NCI-H1105 (cell line): ENCODE measurements around the gene NDUFA11.

Source experiments
- DNase-seq: peaks from one replicate; lab custom pipeline; 2025; lab: John Stamatoyannopoulos, UW

NDUFA11 gene

DNA sequence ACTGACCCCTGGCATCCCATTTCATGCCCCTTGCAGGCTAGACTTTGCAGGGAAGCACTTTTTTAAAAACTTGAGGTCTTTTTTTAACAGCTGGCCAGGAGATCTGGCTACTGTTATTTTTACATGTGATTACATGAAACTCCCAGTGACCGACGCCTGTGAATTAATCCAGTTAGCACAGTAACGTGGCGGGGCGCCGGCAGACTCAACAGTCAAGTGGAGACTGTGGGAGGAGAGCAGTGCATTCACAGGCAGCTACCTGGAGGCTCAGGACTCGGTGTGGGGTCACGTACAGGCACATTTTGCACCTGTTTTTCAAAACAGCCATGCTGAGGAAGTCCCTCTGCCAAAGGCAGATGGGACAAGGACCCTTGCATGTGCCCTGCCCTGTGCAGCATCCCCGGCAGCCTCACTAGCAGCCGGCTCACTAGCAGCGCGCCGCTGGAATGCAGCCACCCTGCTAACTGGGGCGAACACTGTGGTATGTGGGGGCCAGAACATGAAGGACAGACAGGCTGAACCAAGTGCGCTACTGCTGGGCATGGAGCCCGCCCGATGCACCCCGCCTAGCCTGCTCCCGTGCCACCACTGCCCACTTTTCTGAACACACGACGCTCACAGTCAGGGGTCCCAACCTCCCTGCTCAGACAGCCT, 29.1 kb upstream of the NDUFA11 start:
- no peak for DNase-seq

DNA sequence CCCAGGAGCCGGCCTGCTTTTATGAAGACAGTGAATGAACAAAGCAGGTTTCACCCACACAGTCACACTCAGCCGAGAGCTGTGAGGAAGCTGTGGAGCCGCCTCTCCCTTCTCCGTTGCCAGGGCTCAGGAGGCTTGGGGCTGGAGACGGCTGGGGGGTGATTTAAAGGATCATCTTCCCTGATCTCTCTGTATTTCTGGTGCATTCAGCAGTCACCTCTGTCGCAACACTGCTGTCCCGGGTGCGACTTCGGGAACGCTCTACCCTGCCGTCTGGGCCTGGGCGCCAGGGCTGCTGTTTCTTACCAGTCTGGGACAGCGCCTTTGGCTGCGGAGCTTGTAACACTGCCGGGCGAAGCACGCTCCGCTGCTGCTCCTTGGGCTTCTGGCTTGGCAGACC, 28.6 kb upstream of the NDUFA11 start:
- no peak for DNase-seq

DNA sequence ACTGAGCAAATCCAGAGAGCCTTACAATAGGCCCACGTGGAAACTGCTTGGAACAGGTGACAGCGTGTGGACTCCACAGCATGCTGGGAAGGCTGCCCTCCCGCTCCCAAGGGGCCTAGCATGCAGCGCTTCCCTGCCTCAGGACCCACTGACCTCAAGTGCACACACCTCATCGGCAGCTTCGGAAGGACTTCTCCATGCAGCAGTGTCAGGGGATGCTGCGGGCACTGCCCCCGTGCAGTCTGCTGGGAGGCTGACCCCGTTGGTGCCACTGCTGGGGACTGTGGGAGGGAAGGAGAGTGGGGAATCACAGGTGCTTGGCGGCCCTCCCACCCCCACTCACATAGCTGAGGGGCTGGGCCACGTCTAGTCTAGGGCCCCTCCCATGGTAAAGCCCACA, 27.7 kb upstream of the NDUFA11 start:
- no peak for DNase-seq

DNA sequence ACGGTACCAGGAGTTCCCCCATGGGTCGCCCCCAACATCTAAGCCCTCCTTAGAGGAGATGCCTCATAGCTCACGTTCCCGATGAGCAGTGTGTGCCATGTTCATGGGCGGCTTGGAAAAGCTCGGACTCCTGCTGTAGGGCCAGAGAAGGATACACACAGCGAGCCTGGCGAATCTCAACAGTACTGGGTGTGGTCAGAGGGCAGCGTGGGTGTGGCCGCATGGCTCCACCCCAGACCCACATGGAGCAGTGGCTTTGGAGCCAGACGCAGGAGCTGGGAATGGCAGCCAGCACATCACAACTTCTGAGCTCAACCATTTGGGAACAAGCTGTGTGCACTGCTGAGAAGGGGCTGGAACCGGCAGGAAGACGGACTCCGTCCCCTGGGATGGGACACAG, 26.0 kb upstream of the NDUFA11 start:
- no peak for DNase-seq

DNA sequence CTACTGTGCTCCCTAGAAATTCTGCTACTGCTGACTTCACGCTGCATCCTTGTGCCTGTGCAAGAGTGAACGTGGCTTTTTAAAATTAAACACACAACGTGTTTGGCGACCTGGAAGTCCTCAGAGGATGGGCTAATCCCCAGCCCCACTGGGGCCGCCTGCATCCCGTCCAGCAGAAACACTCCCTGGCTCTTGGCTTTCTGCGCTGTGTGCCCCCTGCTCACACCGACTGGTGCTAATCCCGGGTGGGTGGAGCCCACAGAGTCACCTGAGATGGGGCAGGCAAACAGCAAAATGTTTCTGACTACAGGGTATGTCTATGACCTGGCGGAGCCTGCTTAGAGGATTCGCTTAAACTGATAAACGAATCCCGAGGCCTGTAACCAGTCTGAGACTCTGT, 25.6 kb upstream of the NDUFA11 start:
- DNase-seq: no peak

DNA sequence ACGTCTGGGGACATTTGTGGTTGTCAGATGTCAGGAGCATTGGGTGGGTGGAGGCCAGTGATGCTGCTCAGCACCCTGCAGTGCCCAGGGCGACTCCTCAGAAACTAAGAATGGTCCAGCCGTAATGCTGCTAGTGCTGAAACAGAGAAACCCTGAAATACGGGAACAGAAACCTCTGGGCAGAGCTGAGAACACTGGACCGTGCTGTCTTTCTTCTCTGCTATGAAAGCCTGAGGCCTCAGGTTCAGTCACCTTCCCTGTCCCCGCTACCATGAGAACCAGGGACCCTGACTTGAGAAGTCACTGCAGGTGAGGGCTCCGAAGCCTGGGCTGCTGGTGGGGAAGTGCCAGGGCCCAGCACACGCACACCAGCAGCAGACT, 23.8 kb upstream of the NDUFA11 start:
- no peak for DNase-seq

DNA sequence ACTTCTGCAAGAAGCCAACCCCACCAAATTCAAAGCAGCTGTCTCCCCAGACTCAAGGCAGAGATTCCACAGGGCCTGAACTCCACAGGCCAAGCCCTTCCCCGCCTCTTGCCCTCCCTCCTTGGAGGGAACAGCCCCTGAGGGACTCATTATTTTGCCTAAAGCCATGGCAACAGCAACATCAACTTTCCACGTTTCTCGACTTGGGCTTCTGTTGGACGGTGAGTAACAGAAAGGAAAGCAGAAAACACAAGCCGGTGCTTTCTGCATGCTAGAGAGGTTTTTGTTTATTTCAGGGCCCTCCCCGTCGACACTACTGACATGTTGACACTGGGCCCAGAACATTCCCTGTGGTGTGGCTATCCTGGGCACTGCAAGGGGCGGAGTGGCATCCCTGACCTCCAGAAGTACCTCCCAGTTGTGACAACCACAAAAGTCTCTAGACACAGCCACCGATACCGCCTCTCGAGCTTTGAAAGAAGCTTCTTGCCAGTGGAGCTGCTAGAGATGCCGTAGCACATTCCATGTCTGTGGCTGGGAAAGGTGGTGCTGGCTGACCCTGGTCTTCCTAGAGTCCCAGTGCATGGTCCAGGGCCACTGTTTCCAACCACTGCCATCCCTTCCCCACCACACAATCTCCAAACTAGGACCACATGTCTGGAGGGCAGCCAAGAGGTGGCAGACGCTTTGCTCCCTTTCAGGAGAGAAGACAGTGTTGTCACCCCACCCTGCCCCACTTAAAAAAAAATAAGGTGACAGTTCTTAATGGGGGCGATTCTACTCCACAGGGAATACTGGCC, 23.3 kb upstream of the NDUFA11 start:
- DNase-seq: no peak

DNA sequence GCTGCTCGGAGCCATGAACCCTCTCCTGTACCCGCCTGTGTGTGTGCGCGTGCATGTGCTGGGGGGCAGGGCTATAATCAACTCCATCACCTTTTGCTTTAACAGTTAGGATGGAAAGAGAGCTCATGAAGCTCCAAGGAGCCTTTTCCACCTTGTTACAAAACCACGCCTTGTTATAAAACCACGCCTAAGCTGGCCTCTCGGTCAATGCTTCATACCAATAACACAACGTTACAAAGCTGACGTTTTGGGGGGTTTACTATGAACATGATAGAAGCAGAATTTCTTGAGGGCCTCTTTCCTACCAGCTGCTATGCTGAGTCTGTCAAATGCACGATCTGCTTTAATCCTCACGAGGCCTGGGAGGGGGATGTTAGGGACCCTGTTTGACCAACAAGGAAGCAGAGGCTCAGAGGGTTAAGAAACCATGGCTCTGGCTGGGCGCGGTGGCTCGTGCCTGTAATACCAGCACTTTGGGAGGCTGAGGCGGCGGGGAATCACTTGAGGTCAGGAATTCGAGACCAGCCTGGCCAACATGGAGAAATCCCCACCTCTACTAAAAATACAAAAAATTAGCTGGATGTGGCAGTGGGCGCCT, 22.3 kb upstream of the NDUFA11 start:
- DNase-seq: no peak

DNA sequence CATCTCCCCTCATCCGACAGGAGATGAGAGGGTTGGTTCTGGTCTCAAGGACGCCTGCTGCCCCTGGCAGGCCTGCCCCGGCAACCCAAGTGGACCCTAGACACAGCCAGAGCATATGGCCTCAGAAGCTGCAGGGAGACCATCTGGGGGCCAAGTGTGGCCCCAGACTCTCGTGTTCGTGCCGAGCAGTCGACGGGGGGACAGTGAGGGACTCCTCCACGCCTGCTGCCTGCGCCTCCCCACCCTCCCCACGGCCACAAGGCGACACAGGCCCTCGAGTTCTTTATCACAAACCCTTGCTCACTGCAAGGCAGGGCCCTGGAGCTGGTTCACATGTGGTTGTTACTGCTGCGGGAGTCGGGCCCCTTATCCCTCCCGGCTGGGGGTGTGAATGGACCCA, 19.8 kb upstream of the NDUFA11 start:
- DNase-seq: no peak

DNA sequence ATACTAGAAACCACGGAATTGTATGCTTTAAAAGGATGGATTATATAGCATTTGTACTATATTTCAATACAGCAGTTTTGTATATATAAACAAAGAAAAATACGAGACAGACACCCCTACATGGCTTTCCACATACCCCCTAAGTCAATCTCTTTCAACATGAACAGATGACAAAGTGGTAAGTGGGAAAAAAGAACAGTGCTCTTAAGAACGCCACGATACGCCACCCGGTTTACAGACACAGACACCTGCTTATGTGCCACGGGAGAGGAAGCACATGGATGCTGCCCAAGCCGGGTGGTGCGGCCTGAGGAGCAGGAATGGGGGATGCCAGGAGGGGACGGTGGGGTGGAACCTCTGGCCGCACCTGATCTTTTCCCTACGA, 18.6 kb upstream of the NDUFA11 start:
- no peak for DNase-seq

DNA sequence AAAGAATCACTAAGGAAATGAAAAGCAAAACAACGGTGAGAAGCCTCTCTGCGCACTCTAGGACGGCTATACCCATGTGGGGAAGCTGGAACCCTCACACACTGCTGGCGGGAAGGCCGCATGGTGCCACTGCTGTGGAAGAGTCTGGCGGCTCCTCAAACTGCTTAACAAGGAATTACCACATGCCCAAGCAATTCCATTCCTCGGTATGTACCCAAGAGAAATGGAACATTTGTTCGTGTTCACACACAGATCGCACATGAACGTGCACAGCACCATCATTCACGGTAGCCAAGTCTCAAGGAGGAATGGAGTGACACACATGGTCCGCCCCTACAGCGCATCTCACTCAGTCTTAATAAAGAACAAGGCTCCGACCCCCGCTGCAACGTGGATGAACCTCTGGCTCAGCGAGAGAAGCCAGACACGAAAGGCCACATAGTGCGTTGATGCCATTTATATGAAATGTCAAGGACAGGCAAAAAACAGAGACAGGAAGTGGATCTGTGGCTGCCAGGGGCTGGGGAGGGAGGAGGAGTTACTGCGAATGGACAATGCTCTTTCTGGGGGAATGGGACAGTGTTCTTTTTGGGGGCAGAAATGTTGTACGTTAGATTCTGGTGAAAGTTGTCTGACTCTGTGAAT, 18.0 kb upstream of the NDUFA11 start:
- no peak for DNase-seq

DNA sequence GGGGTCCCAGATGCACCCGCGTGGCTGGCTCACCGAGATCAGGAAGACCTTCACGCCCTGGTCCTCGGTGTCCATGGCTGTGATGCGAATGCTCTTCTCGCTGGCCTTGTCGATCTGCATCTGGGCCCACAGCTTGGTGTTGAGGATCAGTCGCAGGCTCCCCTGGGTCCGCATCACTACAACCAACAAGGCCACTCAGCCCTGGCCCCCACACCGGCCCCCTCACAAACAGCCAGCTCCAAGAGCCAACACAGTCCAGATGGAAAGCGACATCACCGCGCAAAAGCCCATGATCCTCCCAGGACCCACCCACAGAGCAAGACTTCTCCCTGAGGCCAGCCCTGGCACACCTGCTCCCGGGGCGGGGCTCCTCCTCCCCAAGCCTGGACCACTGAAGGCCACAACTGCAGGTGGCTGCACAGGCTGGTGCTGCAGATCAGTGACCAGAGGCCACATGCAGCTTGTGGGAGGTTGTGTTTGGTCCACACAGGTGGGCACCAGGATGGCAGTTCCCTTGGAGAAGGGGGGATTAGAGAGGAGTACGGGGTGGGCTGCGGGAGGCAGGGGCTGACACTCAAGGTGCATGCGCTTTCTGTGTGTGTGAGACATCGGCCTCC, 15.0 kb upstream of the NDUFA11 start:
- DNase-seq: no peak

DNA sequence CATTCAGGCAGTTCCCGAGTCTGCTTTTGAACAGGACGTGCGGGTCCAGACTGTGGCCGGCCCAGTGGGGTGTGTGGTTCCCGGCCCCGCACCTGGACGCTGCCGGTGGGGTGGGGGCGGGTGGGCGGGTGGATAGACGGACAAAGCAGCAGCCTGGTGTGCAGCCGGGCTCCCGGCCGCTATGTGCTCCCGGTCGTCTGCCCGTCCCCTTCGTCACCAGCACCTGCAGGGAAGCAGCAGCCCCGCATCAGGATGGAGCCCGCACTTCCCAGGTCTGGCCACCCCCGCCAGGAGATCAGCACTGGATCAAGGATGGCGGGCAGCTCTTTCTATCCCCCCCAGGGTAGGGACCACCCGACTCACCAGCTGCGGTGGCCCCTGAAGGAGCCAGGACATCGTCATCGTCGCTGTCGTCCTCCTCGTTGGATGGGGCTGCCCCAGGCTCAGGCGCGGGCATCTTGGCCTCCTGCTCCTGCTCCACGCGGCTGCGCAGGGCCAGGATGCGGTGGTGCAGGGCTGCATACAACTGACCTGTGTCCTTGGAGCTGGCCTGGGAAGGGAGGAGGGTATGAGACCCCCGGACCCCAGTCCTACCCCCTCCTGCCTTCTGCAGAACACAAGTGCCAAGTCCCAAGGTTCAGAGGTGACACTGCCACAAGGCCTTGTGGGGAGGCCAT, 14.0 kb upstream of the NDUFA11 start:
- DNase-seq: no peak

DNA sequence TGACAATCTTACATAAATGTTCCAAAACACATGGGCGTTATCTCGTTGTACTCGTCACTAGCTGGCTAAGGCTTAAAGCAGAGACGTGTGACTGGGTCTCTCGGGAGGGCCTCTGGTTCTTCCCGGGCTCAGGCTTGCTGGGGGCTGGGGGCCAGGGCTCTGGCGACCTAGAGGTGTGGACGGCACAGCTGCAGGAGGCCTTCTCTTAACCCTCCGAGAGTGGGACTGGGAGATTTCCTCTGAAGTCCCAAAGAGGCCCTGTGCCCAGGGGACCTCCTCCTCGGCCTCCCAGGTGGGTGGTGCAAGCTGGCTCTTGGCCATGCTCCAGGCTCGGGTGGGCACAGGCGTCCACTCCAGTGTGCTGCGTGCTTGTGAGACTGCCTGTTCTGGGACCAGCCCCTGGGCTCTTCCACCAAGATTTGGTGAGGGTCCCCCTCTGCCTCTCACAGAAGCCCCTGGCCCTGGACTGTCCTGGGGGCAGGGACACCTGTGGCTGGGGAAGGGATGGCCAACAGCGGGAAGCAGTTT, 12.7 kb upstream of the NDUFA11 start:
- DNase-seq: no peak

DNA sequence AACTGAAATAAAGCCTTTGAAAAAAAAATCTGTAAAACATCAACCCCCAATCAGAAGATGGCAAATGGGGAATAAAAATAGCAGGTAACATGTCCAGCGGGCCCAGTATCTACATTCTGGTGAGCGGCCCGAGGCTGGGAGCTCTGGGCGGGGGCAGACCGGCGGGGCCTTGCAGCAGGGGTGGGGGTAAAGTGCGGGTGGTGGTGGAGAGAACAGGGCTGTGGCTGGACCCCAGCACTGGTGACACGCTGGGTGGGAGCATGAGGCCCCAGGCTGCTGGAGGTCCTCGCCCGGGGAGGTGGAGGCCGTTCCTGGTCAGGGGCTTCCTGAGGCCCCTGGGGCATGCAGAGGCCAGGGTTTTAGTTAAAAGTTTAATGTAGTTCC, 12.2 kb upstream of the NDUFA11 start:
- no peak for DNase-seq

DNA sequence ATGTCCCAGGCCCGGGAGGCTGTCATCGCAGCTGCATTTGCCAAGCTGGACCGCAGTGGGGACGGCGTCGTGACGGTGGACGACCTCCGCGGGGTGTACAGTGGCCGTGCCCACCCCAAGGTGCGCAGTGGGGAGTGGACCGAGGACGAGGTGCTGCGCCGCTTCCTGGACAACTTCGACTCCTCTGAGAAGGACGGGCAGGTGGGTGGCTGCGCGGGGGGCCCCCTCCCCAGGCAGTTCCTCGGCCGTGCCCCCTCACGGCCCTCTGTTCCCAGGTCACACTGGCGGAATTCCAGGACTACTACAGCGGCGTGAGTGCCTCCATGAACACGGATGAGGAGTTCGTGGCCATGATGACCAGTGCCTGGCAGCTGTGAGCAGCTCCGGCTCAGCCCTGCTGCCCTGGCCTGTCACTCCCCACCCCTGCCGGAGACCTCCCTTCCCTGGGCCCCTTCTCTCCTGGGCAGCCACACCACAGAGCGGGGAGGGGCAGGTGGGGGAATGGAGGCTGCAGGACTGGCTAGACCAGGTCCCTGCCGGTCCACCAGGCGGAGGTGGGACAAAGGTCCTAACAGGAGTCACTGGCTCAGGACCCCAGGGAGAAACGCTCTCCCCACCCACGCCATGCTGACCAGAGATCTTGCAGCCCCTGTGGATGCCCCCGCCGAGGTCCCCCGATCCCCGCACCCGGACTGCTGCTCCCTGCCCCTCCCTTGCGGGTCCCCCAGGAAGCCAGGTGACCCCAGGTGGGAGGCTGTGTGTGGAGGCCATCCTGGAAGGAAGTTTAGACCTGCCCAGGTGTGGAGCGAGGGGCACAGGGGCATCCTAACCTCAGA, 11.6 kb upstream of the NDUFA11 start:
- no peak for DNase-seq

DNA sequence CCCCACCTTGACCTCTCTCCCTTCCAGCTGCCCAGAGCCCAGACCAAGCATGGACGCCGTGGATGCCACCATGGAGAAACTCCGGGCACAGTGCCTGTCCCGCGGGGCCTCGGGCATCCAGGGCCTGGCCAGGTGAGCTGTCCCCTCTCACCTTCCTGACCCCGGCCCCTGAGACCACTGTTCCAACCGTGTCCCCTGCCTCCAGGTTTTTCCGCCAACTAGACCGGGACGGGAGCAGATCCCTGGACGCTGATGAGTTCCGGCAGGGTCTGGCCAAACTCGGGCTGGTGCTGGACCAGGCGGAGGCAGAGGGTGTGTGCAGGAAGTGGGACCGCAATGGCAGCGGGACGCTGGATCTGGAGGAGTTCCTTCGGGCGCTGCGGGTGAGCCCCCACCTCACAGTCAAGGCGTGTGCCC, 10.8 kb upstream of the NDUFA11 start:
- DNase-seq: no peak

DNA sequence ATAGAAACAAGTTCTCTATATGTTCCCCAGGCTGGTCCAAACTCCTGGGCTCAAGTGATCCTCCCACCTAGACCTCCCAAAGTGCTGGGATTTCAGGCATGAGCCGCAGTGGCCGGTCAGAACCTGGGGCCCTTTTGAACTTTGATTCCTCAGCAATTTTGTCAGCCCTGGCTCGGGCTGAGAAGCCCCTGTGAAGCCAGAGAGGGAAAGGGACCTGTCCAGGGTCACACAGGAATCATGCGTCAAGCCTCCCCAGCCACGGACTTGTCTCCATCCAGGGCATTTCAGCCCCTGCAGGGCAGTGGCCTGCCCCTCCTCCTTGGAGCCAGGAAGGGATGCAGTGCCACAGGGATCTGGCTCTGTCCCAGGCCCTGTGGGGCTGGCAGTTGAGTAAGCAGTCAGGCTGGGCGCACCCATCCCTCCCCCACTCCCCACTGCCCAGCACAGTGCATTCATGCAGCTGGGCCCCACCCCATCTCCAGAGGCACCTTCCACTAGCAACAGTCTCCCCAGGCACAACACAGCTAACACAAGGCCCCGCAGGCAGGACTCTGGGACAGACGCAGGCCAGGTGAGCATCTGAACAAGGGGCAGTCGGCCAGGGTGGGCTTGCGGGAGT, 10.3 kb upstream of the NDUFA11 start, which contains the start of gene CAPS:
Gene CAPS, plus strand, starts transcription at position 516 of the 619 bp plus-strand sequence. CDS start 153 bp downstream, outside the sequence.
- DNase-seq: no peak

DNA sequence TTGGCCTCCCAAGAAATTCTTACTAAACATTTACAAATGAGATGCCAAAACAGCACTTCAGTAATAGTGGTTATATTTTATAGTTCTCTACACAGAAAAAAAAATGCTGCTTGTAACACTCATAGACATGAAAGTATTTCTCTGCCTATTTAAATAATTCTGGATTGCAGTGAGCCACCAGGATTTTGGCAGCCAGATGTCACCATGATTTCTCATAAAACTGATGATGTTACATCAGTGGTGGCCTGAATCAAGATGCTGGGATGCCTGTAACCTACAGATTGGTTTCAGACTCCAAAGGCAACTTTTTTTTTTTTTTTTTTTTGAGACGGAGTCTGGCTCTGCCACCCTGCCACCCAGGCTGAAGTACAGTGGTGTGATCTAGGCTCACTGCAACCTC, 7.8 kb upstream of the NDUFA11 start:
- no peak for DNase-seq

DNA sequence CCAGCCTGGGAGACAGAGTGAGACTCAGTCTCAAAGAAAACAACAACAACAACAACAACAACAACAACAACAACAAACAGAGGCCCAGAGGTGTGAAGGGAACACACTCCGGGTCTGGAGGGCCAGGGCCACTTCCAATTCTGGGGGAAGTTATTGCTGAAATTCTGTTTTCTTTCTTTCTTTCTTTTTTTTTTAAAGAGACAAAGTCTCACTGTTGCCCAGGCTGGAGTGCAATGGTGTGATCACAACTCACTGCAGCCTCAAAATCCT, 7.0 kb upstream of the NDUFA11 start:
- DNase-seq: no peak
